Smooth muscle cell (in vitro differentiated cells): ENCODE results near the gene RASSF1. TPM values are rescaled to one million over a fixed set of nuclear protein-coding genes. Genes with fewer than 3 reads are reported as not detected.

Experiments
- DNase-seq: peaks from one replicate; lab custom pipeline; 2025; ENCODE audit not compliant: unreplicated experiment; lab: John Stamatoyannopoulos, UW
- H2AFZ ChIP-seq: fragments of 200-600 bp; sonication (generic); 2 replicates; pipeline ENCODE4 v1.6.0; 2016; ENCODE audit warnings: antibody characterized with exemption, low read depth, mild to moderate bottlenecking
- H3F3A ChIP-seq: fragments of 200-600 bp; sonication (generic); 2 replicates; pipeline ENCODE4 v1.6.0; 2017; ENCODE audit warnings: antibody characterized with exemption, low read depth
- H3K27ac ChIP-seq: fragments of 200-600 bp; sonication (generic); 2 replicates; pipeline ENCODE4 v1.5.1; 2016; ENCODE audit warnings: low read depth, mild to moderate bottlenecking
- H3K27me3 ChIP-seq: fragments of 200-600 bp; sonication (generic); 2 replicates; pipeline ENCODE4 v1.6.1; 2016; ENCODE audit warnings: low read depth, mild to moderate bottlenecking
- H3K36me3 ChIP-seq: fragments of 200-600 bp; sonication (generic); 2 replicates; pipeline ENCODE4 v1.5.1; 2016; ENCODE audit warnings: low read depth
- H3K4me1 ChIP-seq: fragments of 200-600 bp; sonication (generic); 2 replicates; pipeline ENCODE4 v1.5.1; 2016; ENCODE audit warnings: low read depth
- H3K4me2 ChIP-seq: fragments of 200-600 bp; sonication (generic); 2 replicates; pipeline ENCODE4 v1.6.0; 2016; ENCODE audit warnings: mild to moderate bottlenecking
- H3K4me3 ChIP-seq: fragments of 200-600 bp; sonication (generic); 2 replicates; pipeline ENCODE4 v1.5.1; 2016; ENCODE audit warnings: mild to moderate bottlenecking
- H3K79me2 ChIP-seq: fragments of 200-600 bp; sonication (generic); 2 replicates; pipeline ENCODE4 v1.6.0; 2016; ENCODE audit warnings: low read depth, mild to moderate bottlenecking
- H3K9ac ChIP-seq: fragments of 200-600 bp; sonication (generic); 2 replicates; pipeline ENCODE4 v1.6.0; 2016; ENCODE audit warnings: low read depth
- H3K9me3 ChIP-seq: fragments of 200-600 bp; sonication (generic); replicated peaks from 2 replicates; pipeline ENCODE4 v1.5.1; 2016; ENCODE audit warnings: low read depth
- H4K20me1 ChIP-seq: fragments of 200-600 bp; sonication (generic); 2 replicates; pipeline ENCODE4 v1.6.0; 2016; ENCODE audit warnings: low read depth
- CTCF ChIP-seq: fragments of 200-600 bp; sonication (generic); IDR thresholded peaks from 2 replicates; pipeline ENCODE4 v1.5.1; 2017; ENCODE audit warnings: borderline replicate concordance, mild to moderate bottlenecking, antibody characterized with exemption; ENCODE audit not compliant: insufficient read depth, poor library complexity, severe bottlenecking
- WGBS: methylation state at CpG from one replicate; pipeline ENCODE4 v1.1.7; 2016; ENCODE audit warnings: low lambda C conversion rate; 5-methylcytosine and 5-hydroxymethylcytosine counted together
- polyA plus RNA-seq: library from polyadenylated mRNA; unstranded; fragments of >200 nt; fragmentation: Nextera tagmentation; extraction: Ambion mirVana; gene quantifications from 2 replicates; pipeline ENCODE4 v1.2.1, GENCODE V29; 2016
- total RNA-seq: library from RNA; depleted of rRNA; stranded (reverse); fragments of >200 nt; gene quantifications from 2 replicates; pipeline ENCODE4 v1.2.3, GENCODE V29; 2014

The RASSF1 gene
- total and polyA plus RNA-seq, 2 experiments from 2014 or later = 27.6 to 58.5 TPM

GRCh38 chr3:50334339-50335075 is 6.1 kb downstream of the RASSF1 start:
- Histone ChIP-seq H3F3A (peaks cover 22% of the 10 kb centered on the region), H3K36me3 (no peaks in the 10 kb centered on the region), H3K79me2 (peaks cover 62% of the 10 kb centered on the region), H2AFZ (no peak overlapping the region), H3K4me3 (no peak overlapping the region), H3K4me1 (peaks cover 32% of the 10 kb centered on the region), H4K20me1 (peaks cover 48% of the 10 kb centered on the region), H3K27me3 (no peaks in the 10 kb centered on the region), H3K4me2 (peak overlapping the region; percentile 89), H3K9me3 (no peaks in the 10 kb centered on the region), H3K27ac (peak overlapping the region; percentile 93), H3K9ac (peak overlapping the region; percentile 39)
- no peak for TF ChIP-seq CTCF
- 70% methylated on average over 5 of the region's 5 CpGs for WGBS
- DNase-seq = no peak

GRCh38 chr3:50333744-50334328 is 6.8 kb downstream of the RASSF1 start:
- no peaks in the 10 kb centered on the region for H3K9me3 ChIP-seq
- TF ChIP-seq CTCF = no peak
- no peaks in the 10 kb centered on the region for H3K36me3 ChIP-seq
- H3K4me2 ChIP-seq = peak overlapping the region; percentile 89
- H3K9ac ChIP-seq = peak overlapping the region; percentile 39
- peaks cover 32% of the 10 kb centered on the region for H3K4me1 ChIP-seq
- peak overlapping the region; percentile 93 for H3K27ac ChIP-seq
- DNase-seq = no peak
- H4K20me1 ChIP-seq = peaks cover 48% of the 10 kb centered on the region
- H3F3A ChIP-seq = peaks cover 21% of the 10 kb centered on the region
- WGBS = 70% methylated on average over 12 of the region's 12 CpGs
- no peak overlapping the region for H3K4me3 ChIP-seq
- H2AFZ ChIP-seq = no peak overlapping the region
- H3K27me3 ChIP-seq = no peaks in the 10 kb centered on the region
- peaks cover 62% of the 10 kb centered on the region for H3K79me2 ChIP-seq

GRCh38 chr3:50331364-50331907 is 9.2 kb downstream of the RASSF1 start:
- Histone ChIP-seq H2AFZ (no peak overlapping the region), H3K9me3 (no peaks in the 10 kb centered on the region), H3F3A (peaks cover 16% of the 10 kb centered on the region), H3K4me2 (no peak overlapping the region), H3K27me3 (no peaks in the 10 kb centered on the region), H3K79me2 (peaks cover 72% of the 10 kb centered on the region), H3K9ac (no peak overlapping the region), H3K4me3 (no peak overlapping the region), H3K27ac (no peak overlapping the region), H4K20me1 (peaks cover 48% of the 10 kb centered on the region), H3K36me3 (no peaks in the 10 kb centered on the region), H3K4me1 (peaks cover 34% of the 10 kb centered on the region)
- WGBS = 97% methylated on average over 19 of the region's 19 CpGs
- DNase-seq = no peak
- no peak for TF ChIP-seq CTCF
